IMR-90 (cell line): ENCODE results near the gene BTBD3. TPM values are rescaled to one million over a fixed set of nuclear protein-coding genes. Genes with fewer than 3 reads are reported as not detected.

Experiments used
- ATAC-seq: fragments of 200-7000 bp; cut with Tn5 transposase; 2 replicates; pipeline ENCODE4 v1.9.1; 2020; ENCODE audit warnings: low read depth, mild to moderate bottlenecking, moderate library complexity
- BruUV-seq: library from RNA; stranded (reverse); fragments of 400-500 nt; replicated peaks from 2 replicates; lab custom pipeline; 2021; lab: Mats Ljungman, UMichigan
- CTCF ChIA-PET: fragments of 300-600 bp; formaldehyde crosslinking; extraction: SDS; loops from one replicate; lab custom pipeline; 2021; ENCODE audit warnings: antibody characterized with exemption; lab: Yijun Ruan, JAX
- POLR2A ChIA-PET: fragments of 300-600 bp; sonication (Branson Sonifier 250); formaldehyde crosslinking; loops from one replicate; lab custom pipeline; 2022; ENCODE audit warnings: antibody characterized with exemption; ENCODE audit not compliant: unreplicated experiment; lab: Charles Lee
- DNase-seq: peaks from one replicate; pipeline ENCODE4 v3.0.0; 2013
- H2AFZ ChIP-seq: replicated peaks from 2 replicates; pipeline ENCODE3; 2013; ENCODE audit warnings: low read length, mild to moderate bottlenecking; ENCODE audit not compliant: poor library complexity
- H2AK5ac ChIP-seq: 2 replicates; pipeline ENCODE4 v1.6.1; 2013; ENCODE audit warnings: low read depth, low read length, inconsistent platforms
- H2AK9ac ChIP-seq: replicated peaks from 2 replicates; pipeline ENCODE3; 2013; ENCODE audit warnings: mild to moderate bottlenecking, low read depth, low read length, moderate library complexity; ENCODE audit not compliant: poor library complexity
- H2BK120ac ChIP-seq: 2 replicates; pipeline ENCODE4 v1.6.1; 2013; ENCODE audit warnings: low read depth, low read length, inconsistent platforms
- H2BK15ac ChIP-seq: 3 replicates; pipeline ENCODE4 v1.6.1; 2013; ENCODE audit warnings: low read depth, low read length, inconsistent platforms
- H2BK20ac ChIP-seq: 2 replicates; pipeline ENCODE4 v1.6.1; 2013; ENCODE audit warnings: low read depth, mild to moderate bottlenecking, inconsistent platforms, low read length, moderate library complexity
- H2BK5ac ChIP-seq: 2 replicates; pipeline ENCODE4 v1.6.1; 2013; ENCODE audit warnings: mild to moderate bottlenecking, low read depth, low read length, inconsistent platforms; ENCODE audit not compliant: poor library complexity, severe bottlenecking
- H3K14ac ChIP-seq: replicated peaks from 2 replicates; pipeline ENCODE4 v1.6.1; 2013; ENCODE audit warnings: low read depth, low read length, inconsistent platforms
- H3K18ac ChIP-seq: 2 replicates; pipeline ENCODE4 v1.6.1; 2013; ENCODE audit warnings: low read depth, low read length, control low read depth
- H3K23ac ChIP-seq: 2 replicates; pipeline ENCODE4 v1.6.1; 2013; ENCODE audit warnings: low read depth, low read length, inconsistent platforms
- H3K27ac ChIP-seq: 2 replicates; pipeline ENCODE4 v1.5.1; 2013; ENCODE audit warnings: mild to moderate bottlenecking, control low read depth, low read length; ENCODE audit not compliant: insufficient read depth
- H3K27me3 ChIP-seq: 2 replicates; pipeline ENCODE4 v1.6.1; 2013; ENCODE audit warnings: low read length; ENCODE audit not compliant: control insufficient read depth, insufficient read depth
- H3K36me3 ChIP-seq: 2 replicates; pipeline ENCODE4 v1.6.1; 2013; ENCODE audit warnings: low read length, mixed read lengths; ENCODE audit not compliant: control insufficient read depth, insufficient read depth
- H3K4ac ChIP-seq: 2 replicates; pipeline ENCODE4 v1.6.1; 2013; ENCODE audit warnings: low read depth, low read length, inconsistent platforms
- H3K4me1 ChIP-seq: 2 replicates; pipeline ENCODE4 v1.6.1; 2013; ENCODE audit warnings: low read length, mixed read lengths; ENCODE audit not compliant: control insufficient read depth, insufficient read depth
- H3K4me2 ChIP-seq: 2 replicates; pipeline ENCODE4 v1.6.1; 2013; ENCODE audit warnings: low read depth, mild to moderate bottlenecking, control low read depth, low read length, moderate library complexity
- H3K4me3 ChIP-seq: 2 replicates; pipeline ENCODE4 v1.5.1; 2013; ENCODE audit warnings: low read depth, mild to moderate bottlenecking, control low read depth, low read length, moderate library complexity; ENCODE audit not compliant: insufficient read depth
- H3K56ac ChIP-seq: 2 replicates; pipeline ENCODE4 v1.6.1; 2013; ENCODE audit warnings: low read length, inconsistent platforms; ENCODE audit not compliant: insufficient read depth; ENCODE audit errors: extremely low read depth
- H3K79me1 ChIP-seq, 2 experiments: 2 replicates each; pipeline ENCODE4 v1.6.1; 2013; ENCODE audit warnings: low read length in 2 of 2, inconsistent platforms in 1 of 2, low read depth in 1 of 2
- H3K9ac ChIP-seq: 2 replicates; pipeline ENCODE4 v1.6.1; 2013; ENCODE audit warnings: low read depth, low read length, control low read depth
- H3K9me1 ChIP-seq: 2 replicates; pipeline ENCODE4 v1.6.1; 2013; ENCODE audit warnings: low read length, inconsistent platforms; ENCODE audit not compliant: insufficient read depth
- H3K9me3 ChIP-seq: 2 replicates; pipeline ENCODE4 v1.6.1; 2013; ENCODE audit warnings: low read length; ENCODE audit not compliant: control insufficient read depth, insufficient read depth
- H4K20me1 ChIP-seq: 2 replicates; pipeline ENCODE4 v1.6.1; 2013; ENCODE audit warnings: low read length, inconsistent platforms; ENCODE audit not compliant: insufficient read depth
- H4K5ac ChIP-seq: 2 replicates; pipeline ENCODE4 v1.6.1; 2013; ENCODE audit warnings: mild to moderate bottlenecking, low read depth, low read length, control low read depth
- H4K8ac ChIP-seq, 2 experiments: 2 replicates each; pipeline ENCODE4 v1.6.1; 2013; ENCODE audit warnings: low read depth in 2 of 2, low read length in 2 of 2, control low read depth in 1 of 2, inconsistent platforms in 1 of 2
- H4K91ac ChIP-seq: 2 replicates; pipeline ENCODE4 v1.6.1; 2013; ENCODE audit warnings: low read depth, low read length, inconsistent platforms; ENCODE audit not compliant: insufficient read depth
- MAZ ChIP-seq: IDR thresholded peaks from 2 replicates; pipeline ENCODE4 v1.6.1; 2012; ENCODE audit warnings: low read depth, mild to moderate bottlenecking, low read length, improper control_type of control experiment, moderate library complexity, borderline replicate concordance
- POLR2A ChIP-seq: IDR thresholded peaks from 2 replicates; pipeline ENCODE4 v1.6.1; 2012; ENCODE audit warnings: mild to moderate bottlenecking, low read depth, low read length
- RAD21 ChIP-seq: IDR thresholded peaks from 2 replicates; pipeline ENCODE4 v1.6.1; 2012; ENCODE audit warnings: low read length, improper control_type of control experiment
- WGBS, 2 experiments: methylation state at CpG; one replicate each; pipeline versions ENCODE4 v1.1.5 to v1.1.7; 2013; ENCODE audit warnings: missing lambda C conversion rate in 2 of 2; ENCODE audit not compliant: insufficient read length in 1 of 2; ENCODE audit errors: extremely low coverage in 2 of 2; 5-methylcytosine and 5-hydroxymethylcytosine counted together
- dilution Hi-C: fragments of 300-500 bp; cut with HindIII; formaldehyde crosslinking; loops from one replicate; pipeline ENCODE4 v1.14.3; 2018; ENCODE audit warnings: low sequenced_read_pairs; ENCODE audit not compliant: unreplicated experiment
- in situ Hi-C: fragments of 300-500 bp; cut with MboI; formaldehyde crosslinking; loops from 3 replicates; pipeline ENCODE4 v1.14.3; 2019; ENCODE audit warnings: low sequenced_read_pairs, inconsistent platforms, mixed read lengths
- intact Hi-C: fragments of 100-400 bp; cut with micrococcal nuclease; formaldehyde crosslinking; loops from 2 replicates; pipeline ENCODE4 v1.10.0; 2022
- polyA plus RNA-seq, 3 experiments: library from polyadenylated mRNA; depleted of rRNA; stranded (reverse); fragments of >200 nt; gene quantifications; 2 replicates each; pipeline ENCODE4 v1.2.3, GENCODE V29; 2012; ENCODE audit warnings: low replicate concordance in 1 of 3
- total RNA-seq: library from RNA; depleted of rRNA; stranded (reverse); fragments of >200 nt; gene quantifications from 2 replicates; pipeline ENCODE4 v1.2.3, GENCODE V29; 2012

Gene BTBD3
- total and polyA plus RNA-seq, 2 of the 4 experiments (the other 2 are of a cell fraction): 22.7 to 44.6 TPM

- H3K27me3 ChIP-seq: no peaks in the 10 kb centered on the region
- no peak overlapping the region for H3K4me3 ChIP-seq
- no peak overlapping the region for H3K14ac ChIP-seq
- H2BK20ac ChIP-seq: no peak overlapping the region
- in situ Hi-C loops (no loop called here), dilution Hi-C loops (no loop called here), intact Hi-C loops (no loop called here)
- ATAC-seq (no peak), DNase-seq (no peak)
- no peak overlapping the region for H3K23ac ChIP-seq
- WGBS, 2 experiments: no CpG with 5 or more reads among the region's 1 CpG
- CTCF ChIA-PET: interaction anchor here (1.8 kb wide), 1 partner anchor 24 kb away, joined by 4 read pairs; no protein-coding TSS in a partner anchor
- no peak overlapping the region for H3K56ac ChIP-seq
- H4K5ac ChIP-seq: no peak overlapping the region
- H3K79me1 ChIP-seq: peaks cover 0 to 15% of the 10 kb centered on the region in 2 experiments; a peak in 2 of 4 replicates
- H3K4ac ChIP-seq: no peak overlapping the region
- no peak overlapping the region for H3K18ac ChIP-seq
- no peak overlapping the region for H2AK9ac ChIP-seq
- H2AK5ac ChIP-seq: no peak overlapping the region
- no peak overlapping the region for H4K91ac ChIP-seq
- H2BK15ac ChIP-seq: no peak overlapping the region
- peaks cover 5% of the 10 kb centered on the region; the same call in 1 of the 2 replicates for H4K20me1 ChIP-seq
- peaks cover 3% of the 10 kb centered on the region; the same call in 1 of the 2 replicates for H3K9me1 ChIP-seq
- H2BK120ac ChIP-seq: no peak overlapping the region
- TF ChIP-seq POLR2A (no peak), RAD21 (no peak), MAZ (no peak)
- no peak overlapping the region for H3K4me2 ChIP-seq
- H3K9me3 ChIP-seq: no peaks in the 10 kb centered on the region
- POLR2A ChIA-PET: no interaction called here
- H3K4me1 ChIP-seq: no peaks in the 10 kb centered on the region
- no peak overlapping the region for H2BK5ac ChIP-seq
- H2AFZ ChIP-seq: no peak overlapping the region
- no peak overlapping the region for H3K9ac ChIP-seq
- H3K27ac ChIP-seq: no peak overlapping the region
- no peaks in the 10 kb centered on the region for H3K36me3 ChIP-seq
- no TSS peak for BruUV-seq
- H4K8ac ChIP-seq: no peak overlapping the region
Observed at GRCh38 chr20:11888648-11889047, 29.0 kb upstream of the BTBD3 start.
